Sigmoid colon (tissue), 4 donors: ENCODE measurements around the gene APOBEC2.

Experiments
- CTCF ChIP-seq, 4 experiments: fragments of 450-650 bp in 3 of 4; fragments of 200-600 bp in 1 of 4; IDR thresholded peaks; one replicate each; pipeline ENCODE4 v1.5.1; 2016 to 2019; ENCODE audit warnings: antibody characterized with exemption in 4 of 4, mild to moderate bottlenecking in 3 of 4, moderate library complexity in 2 of 4
- EP300 ChIP-seq, 4 donors: sonication (generic); formaldehyde crosslinking; IDR thresholded peaks; one replicate each; pipeline ENCODE4 v1.6.1; 2017; ENCODE audit warnings: antibody characterized with exemption in 4 of 4
- POLR2A ChIP-seq, 2 donors: fragments of 450-650 bp; IDR thresholded peaks; one replicate each; pipeline ENCODE4 v1.6.1; 2016; ENCODE audit warnings: antibody characterized with exemption in 2 of 2, mild to moderate bottlenecking in 2 of 2, moderate library complexity in 2 of 2

DNA sequence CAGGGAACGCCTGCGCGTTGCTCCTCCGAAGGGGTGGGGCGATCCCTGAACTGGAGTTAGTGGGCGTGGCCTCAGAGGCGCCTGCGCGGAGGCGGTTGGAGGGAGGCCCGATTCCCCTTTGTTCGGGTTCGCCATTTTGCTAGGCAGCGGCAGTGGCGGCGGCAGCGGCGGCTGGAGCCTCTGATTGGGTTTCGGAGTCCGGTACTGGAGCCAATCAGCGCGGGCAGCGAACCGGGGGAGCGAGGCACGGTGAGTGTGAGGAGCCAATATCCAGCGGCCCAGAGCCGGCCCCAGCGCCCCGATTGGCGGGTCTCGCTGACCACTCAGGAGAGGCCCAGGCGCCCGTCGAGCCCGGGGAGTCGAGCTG, 19.8 kb downstream of the APOBEC2 start, which contains the start of gene NFYA:
- TF ChIP-seq CTCF (IDR thresholded peaks at IDR 0.05) (no peak), EP300 (IDR thresholded peaks at IDR 0.05) (no peak), POLR2A (IDR thresholded peaks at IDR 0.05) (peak in 1 of 2 donors; percentile 45)
